Measurements from ENCODE around the gene SLC22A13.
A peak's percentile ranks its signal among the peaks of the same experiment; 100 is the strongest.
"Not testable (repeated sequence)": the region's sequence is repeated elsewhere in the genome, so short reads cannot be mapped to it uniquely, and the experiment has no call there.

SLC22A13 gene

GRCh38 chr3:38276081-38276916 lies 10.7 kb downstream of the SLC22A13 start:
- Mint-ChIP-seq H3K27ac (peak overlapping the region in 1 of 2 donors; percentile 34), H3K4me3 (no peak overlapping the region), H3K4me1 (no peaks in the 10 kb centered on the region), H3K27me3 (no peaks in the 10 kb centered on the region), H3K9me3 (no peaks in the 10 kb centered on the region)
- ATAC-seq (no peak), DNase-seq (no peak)

- peak overlapping the region in 1 of 2 donors; percentile 9 for H3K27ac Mint-ChIP-seq
- H3K4me3 Mint-ChIP-seq = no peak overlapping the region
- H3K27me3 Mint-ChIP-seq = no peaks in the 10 kb centered on the region
- H3K9me3 Mint-ChIP-seq = no peaks in the 10 kb centered on the region
- no peak for DNase-seq
- ATAC-seq = no peak
- H3K4me1 Mint-ChIP-seq = no peaks in the 10 kb centered on the region
Observed at GRCh38 chr3:38276917-38277630, 11.5 kb downstream of the SLC22A13 start.

GRCh38 chr3:38278841-38279240 lies 13.2 kb downstream of the SLC22A13 start:
- no peak for DNase-seq
- no peak overlapping the region for H3K4me3 Mint-ChIP-seq
- H3K27me3 Mint-ChIP-seq = no peaks in the 10 kb centered on the region

GRCh38 chr3:38281895-38282686 lies 16.5 kb downstream of the SLC22A13 start, which contains the start of gene SLC22A14:
Gene SLC22A14, plus strand, starts transcription at chr3:38282294. Its CDS starts 23,733 bp downstream, at chr3:38306027.
- peak within 1 kb of the TSS in 1 of 2 donors; percentile 47 for H3K27ac Mint-ChIP-seq
- no peak within 1 kb of the TSS for H3K4me3 Mint-ChIP-seq
- no peaks in the 10 kb centered on the region for H3K9me3 Mint-ChIP-seq
- H3K27me3 Mint-ChIP-seq = no peaks in the 10 kb centered on the region
- DNase-seq = no peak
- H3K4me1 Mint-ChIP-seq = no peaks in the 10 kb centered on the region
- ATAC-seq = no peak

More at GRCh38 chr3:38278841-38279240, 13.2 kb downstream of the SLC22A13 start:
- peak overlapping the region in 1 of 2 donors; percentile 23 for H3K27ac Mint-ChIP-seq
- H3K9me3 Mint-ChIP-seq = no peaks in the 10 kb centered on the region
- no peak for ATAC-seq
- no peaks in the 10 kb centered on the region for H3K4me1 Mint-ChIP-seq

GRCh38 chr3:38283810-38284755 lies 18.5 kb downstream of the SLC22A13 start:
- Mint-ChIP-seq H3K4me3 (no peak overlapping the region), H3K4me1 (no peaks in the 10 kb centered on the region), H3K27me3 (peaks cover 3% of the 10 kb centered on the region), H3K27ac (no peak overlapping the region), H3K9me3 (peaks cover 0 to 3% of the 10 kb centered on the region in 2 donors)
- no peak for ATAC-seq
- no peak for DNase-seq

GRCh38 chr3:38284756-38285150 lies 19.1 kb downstream of the SLC22A13 start:
- H3K27ac Mint-ChIP-seq = no peak overlapping the region
- DNase-seq = no peak
- H3K27me3 Mint-ChIP-seq = peaks cover 8% of the 10 kb centered on the region
- peaks cover 0 to 8% of the 10 kb centered on the region in 2 donors for H3K9me3 Mint-ChIP-seq
- H3K4me3 Mint-ChIP-seq = no peak overlapping the region
- H3K4me1 Mint-ChIP-seq = no peaks in the 10 kb centered on the region
- ATAC-seq = no peak

- H3K9me3 Mint-ChIP-seq, H3K4me1 Mint-ChIP-seq, H3K27me3 Mint-ChIP-seq, ATAC-seq, DNase-seq, H3K4me3 Mint-ChIP-seq: not testable (repeated sequence)
- H3K27ac Mint-ChIP-seq = peak overlapping the region in 1 of 2 donors; percentile 48
Observed at GRCh38 chr3:38289286-38290217, 23.9 kb downstream of the SLC22A13 start.

GRCh38 chr3:38297053-38297452 lies 31.4 kb downstream of the SLC22A13 start:
- H3K4me3 Mint-ChIP-seq, H3K4me1 Mint-ChIP-seq, H3K9me3 Mint-ChIP-seq, H3K27ac Mint-ChIP-seq, ATAC-seq, DNase-seq, H3K27me3 Mint-ChIP-seq: not testable (repeated sequence)

GRCh38 chr3:38297537-38297936 lies 31.9 kb downstream of the SLC22A13 start:
- H3K27me3 Mint-ChIP-seq = no peaks in the 10 kb centered on the region
- DNase-seq (no peak), ATAC-seq (no peak)
- H3K27ac Mint-ChIP-seq = no peak overlapping the region
- no peaks in the 10 kb centered on the region for H3K4me1 Mint-ChIP-seq
- no peaks in the 10 kb centered on the region for H3K9me3 Mint-ChIP-seq
- H3K4me3 Mint-ChIP-seq = no peak overlapping the region

GRCh38 chr3:38297947-38298711 lies 32.5 kb downstream of the SLC22A13 start:
- H3K27me3 Mint-ChIP-seq = no peaks in the 10 kb centered on the region
- DNase-seq (no peak), ATAC-seq (no peak)
- no peaks in the 10 kb centered on the region for H3K4me1 Mint-ChIP-seq
- no peak overlapping the region for H3K4me3 Mint-ChIP-seq
- H3K9me3 Mint-ChIP-seq = no peaks in the 10 kb centered on the region
- H3K27ac Mint-ChIP-seq = no peak overlapping the region

- Mint-ChIP-seq H3K4me1 (no peaks in the 10 kb centered on the region), H3K27ac (no peak overlapping the region), H3K9me3 (no peaks in the 10 kb centered on the region), H3K4me3 (no peak overlapping the region), H3K27me3 (no peaks in the 10 kb centered on the region)
- ATAC-seq (no peak), DNase-seq (no peak)
Observed at GRCh38 chr3:38306941-38307340, 41.3 kb downstream of the SLC22A13 start.

- Mint-ChIP-seq H3K27me3 (no peaks in the 10 kb centered on the region), H3K4me3 (no peak overlapping the region), H3K27ac (no peak overlapping the region), H3K4me1 (no peaks in the 10 kb centered on the region), H3K9me3 (no peaks in the 10 kb centered on the region)
- no peak for ATAC-seq
- DNase-seq = no peak
Observed at GRCh38 chr3:38307599-38307998, 42.0 kb downstream of the SLC22A13 start.

GRCh38 chr3:38308456-38308855 lies 42.8 kb downstream of the SLC22A13 start:
- Mint-ChIP-seq H3K4me1 (no peaks in the 10 kb centered on the region), H3K9me3 (no peaks in the 10 kb centered on the region), H3K4me3 (no peak overlapping the region), H3K27me3 (no peaks in the 10 kb centered on the region), H3K27ac (no peak overlapping the region)
- DNase-seq = no peak
- ATAC-seq = peak; percentile 13
